ENCODE results near the gene ULK1.

The ULK1 gene

GRCh38 chr12:131920157-131920508 lies 25.7 kb downstream of the ULK1 start:
- no peak for DNase-seq (ENCODE audit: low spot score)

GRCh38 chr12:131920902-131921840 lies 26.7 kb downstream of the ULK1 start:
- DNase-seq (ENCODE audit: low spot score) = no peak

DNA sequence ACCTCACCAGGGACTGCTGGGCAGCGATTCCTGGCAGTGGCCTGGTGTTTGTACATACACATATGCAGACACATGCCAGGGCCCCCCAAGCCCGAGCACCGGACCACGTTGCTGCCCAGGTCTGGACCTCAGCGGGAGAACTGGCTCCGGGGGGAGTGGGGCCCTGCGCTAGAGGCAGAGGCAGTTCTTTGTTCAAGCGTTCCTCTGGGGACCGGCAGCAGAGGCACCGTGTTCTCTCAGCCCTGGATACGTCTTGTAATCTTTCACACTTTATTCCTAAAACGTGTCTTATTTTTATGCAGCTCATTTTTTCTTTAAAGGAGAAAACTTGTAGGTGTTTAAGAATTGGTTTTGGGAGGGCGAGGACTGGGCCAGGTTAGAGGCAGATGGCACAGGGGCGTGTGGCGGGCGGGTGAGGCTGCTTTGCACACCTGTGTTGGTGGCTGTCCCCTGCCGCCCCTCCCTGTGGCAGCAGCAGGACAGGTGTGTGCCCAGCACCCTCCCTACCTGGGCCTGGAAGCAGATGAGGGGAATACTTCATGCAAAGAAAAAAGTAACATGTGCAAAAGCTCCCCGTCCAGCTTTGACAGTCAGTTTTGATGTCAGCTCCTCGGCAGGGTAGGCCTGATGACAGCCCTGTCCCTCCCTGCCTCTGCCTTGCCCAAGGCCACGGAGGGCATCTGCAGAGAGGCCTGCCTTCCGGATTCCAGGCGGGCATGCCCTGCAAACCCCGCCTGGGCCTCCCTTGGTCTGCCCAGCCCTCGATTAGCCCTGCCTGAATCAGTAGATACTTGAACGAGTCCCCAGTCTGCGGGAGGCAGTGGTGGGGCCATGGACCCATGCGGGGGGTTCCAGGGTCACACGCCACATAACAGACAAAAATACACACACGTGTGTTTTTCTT lies 27.7 kb downstream of the ULK1 start:
- no peak for DNase-seq (ENCODE audit: low spot score)

DNA sequence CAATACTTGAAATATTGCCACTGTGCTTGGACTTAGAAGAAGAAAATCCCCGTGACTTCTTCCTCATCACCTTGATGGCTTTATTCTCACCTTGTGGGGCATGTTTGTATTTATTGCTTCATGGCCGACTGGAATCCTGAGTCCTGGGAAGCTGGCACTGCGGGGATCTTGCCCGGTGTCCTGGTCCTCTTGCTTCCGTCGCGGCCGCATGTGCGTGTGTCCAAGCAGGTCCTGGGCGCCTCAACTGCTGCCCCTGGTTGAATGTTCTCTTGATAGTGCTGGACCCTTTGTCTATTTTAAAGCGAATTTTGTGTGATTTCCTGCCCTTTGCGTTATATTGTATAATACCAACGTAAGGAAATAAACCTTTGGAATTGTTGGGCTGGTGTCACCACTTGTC lies 28.4 kb downstream of the ULK1 start:
- DNase-seq (ENCODE audit: low spot score) = no peak

DNA sequence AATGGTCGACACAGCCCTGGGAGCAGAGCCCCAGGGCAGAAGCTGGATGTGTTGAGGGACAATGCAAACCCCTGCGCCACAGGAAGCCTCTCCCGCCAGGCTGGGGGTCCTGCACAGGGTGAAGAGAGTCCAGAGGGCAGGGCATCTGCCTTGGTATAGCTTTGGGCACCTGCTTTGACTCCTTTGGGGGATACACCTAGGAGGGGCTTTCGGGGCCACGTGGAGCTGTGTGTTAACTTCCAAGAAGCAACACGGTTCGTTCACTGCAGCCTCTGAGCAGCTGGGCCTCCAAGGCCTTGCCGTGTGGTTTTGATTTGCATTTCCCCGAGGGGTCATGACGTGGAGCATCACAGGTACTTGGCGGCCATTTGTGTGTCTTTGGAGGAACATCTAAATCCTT lies 28.8 kb downstream of the ULK1 start:
- DNase-seq (ENCODE audit: low spot score) = no peak

DNA sequence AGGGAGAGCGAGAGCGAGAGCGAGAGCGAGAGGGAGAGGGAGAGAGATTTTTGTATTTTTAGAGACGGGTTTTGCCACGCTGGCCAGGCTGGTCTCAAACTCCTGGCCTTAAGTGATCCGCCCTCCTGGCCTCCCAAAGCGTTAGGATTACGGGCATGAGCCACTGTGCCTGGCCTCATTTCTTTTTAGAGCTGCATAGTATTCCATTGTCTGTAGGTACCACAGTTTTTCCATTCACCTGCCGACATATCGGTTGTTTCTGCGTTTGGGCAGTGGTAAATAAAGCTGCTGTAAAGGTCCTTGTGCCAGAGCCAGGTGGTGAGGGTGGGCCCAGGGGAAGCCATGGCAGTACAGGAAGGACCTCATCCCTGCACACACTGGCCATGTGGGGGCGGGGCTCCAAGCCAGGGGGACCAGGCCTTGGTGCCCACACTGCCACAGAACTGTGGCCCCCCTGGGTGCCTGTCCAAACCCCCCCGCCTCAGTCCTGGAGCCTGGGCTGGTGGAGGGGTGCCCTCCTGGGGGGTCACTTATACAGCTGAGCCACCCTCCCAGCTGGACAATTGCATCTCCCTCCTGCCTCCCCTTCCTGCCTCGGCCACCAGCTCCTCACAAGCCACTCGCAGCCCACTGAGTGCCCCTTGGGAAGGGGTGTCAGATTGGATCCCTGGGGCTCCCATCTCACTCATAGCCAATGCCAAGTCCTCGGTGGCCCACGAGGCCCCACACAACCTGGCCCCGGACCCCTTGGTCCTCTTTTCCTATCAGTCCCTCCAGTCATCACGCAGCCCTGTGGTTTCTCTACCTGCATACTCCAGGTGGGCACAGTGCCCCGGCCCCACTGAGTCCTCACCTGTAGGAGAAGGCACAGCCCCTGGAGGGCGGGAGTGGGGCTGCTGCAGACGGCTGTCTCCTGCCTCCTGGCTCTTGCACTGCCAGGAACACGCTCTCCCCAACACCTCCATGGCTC lies 33.0 kb downstream of the ULK1 start:
- DNase-seq (ENCODE audit: low spot score) = no peak

DNA sequence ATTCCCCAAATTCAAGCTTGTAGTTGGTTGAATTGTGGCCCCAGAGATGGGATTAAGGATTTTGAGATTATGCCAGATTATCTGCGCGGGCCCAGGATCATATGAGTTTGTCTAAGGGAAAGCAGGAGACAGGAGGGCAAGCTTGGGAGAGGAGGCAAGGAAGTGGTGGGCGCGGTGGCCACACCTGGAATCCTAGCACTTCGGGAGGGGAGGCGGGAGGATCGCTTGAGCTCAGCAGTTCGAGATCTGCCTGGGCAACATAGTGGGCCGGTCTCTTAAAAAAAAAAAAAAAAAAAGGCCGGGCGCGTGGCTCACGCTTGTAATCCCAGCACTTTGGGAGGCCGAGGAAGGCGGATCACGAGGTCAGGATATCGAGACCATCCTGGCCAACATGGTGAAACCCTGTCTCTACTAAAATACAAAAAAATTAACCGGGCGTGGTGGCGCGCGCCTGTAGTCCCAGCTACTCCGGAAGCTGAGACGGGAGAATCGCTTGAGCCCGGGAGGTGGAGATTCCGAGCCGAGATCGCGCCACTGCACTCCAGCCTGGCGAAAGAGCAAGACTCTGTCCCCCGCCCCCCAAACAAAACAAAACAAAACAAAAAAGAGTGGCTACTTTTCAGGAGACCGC lies 33.8 kb downstream of the ULK1 start:
- DNase-seq (ENCODE audit: low spot score) = peak; percentile 51

GRCh38 chr12:131928711-131929580 lies 34.5 kb downstream of the ULK1 start, which contains the start of gene PUS1:
Gene PUS1, plus strand, starts transcription at chr12:131929276. Its CDS starts 447 bp downstream, at chr12:131929723.
- DNase-seq (ENCODE audit: low spot score) = peak; percentile 97

- DNase-seq (ENCODE audit: low spot score) = peak; percentile 29
Measured at GRCh38 chr12:131929581-131930456, 35.4 kb downstream of the ULK1 start.

DNA sequence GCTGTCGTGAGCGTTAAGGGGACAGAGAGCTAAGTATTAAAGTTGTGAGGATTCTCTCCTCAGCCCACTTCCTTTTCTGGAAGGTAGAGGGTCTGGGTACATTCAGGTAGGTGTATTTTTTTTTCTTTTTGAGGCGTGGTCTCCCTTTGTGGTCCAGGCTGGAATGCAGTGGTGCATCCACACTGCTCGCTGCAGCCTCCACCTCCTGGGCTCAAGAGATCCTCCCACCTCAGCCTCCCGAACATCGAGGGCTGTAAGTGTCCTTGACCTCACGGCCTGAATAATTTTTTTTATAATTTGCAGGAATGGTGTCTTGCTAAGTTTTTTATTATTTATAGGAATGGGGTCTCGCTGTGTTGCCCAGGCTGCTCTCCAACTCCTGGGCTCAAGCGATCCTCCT lies 36.1 kb downstream of the ULK1 start:
- DNase-seq (ENCODE audit: low spot score) = no peak

DNA sequence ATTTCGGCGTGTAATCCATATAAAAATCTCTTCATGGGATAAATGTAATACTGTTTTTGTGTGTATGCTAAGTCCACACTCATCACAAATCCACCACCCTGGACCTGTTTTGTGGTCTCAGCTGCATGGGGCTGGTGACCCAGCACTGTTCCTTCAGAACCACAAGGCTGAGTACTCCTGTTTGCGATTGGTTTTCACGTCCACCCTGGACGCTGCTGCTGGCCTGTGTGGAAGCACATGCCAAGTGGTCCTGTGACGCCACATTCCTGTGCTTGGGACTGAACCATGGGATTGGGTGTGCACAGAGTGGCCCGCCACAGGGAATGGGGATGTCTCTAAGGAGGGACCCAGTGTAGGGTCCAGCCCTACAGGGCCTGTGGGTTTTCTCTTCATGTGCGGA lies 39.0 kb downstream of the ULK1 start:
- no peak for DNase-seq (ENCODE audit: low spot score)

DNA sequence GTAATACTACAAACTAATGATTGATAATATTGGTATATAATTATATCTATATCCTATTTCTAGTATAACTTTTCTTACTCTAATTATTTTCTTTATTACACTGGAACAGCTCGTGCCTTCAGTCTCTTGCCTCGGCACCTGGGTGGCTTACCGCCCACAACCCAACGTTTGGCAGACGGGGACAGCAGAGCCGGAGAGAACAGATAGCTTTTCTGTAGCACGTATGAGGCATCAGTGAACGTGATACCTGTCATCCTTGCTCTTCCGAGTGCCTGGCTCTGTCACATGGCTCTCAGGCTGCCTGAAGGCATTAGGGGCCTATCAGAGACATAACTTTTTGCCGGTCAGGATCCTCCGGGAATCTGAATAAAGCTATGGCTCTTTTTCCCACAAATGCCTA lies 40.1 kb downstream of the ULK1 start:
- DNase-seq (ENCODE audit: low spot score) = no peak

DNA sequence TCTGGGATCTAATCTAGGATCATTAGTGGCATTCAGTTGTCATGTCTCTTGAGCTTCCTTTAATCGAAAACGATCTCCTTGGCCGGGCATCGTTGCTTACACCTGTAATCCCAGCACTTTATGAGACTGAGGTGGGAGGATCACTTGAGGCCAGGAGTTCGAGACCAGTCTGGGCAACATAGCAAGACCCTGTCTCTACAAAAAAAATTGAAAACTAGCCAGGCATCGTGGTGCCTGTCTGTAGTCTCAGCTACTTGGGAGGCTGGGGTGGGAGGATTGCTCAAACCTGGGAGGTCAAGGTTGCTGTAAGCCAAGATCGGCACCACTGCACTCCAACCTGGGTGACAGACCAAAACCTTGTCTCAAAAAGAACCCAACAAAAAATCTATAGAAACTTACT lies 43.7 kb downstream of the ULK1 start:
- no peak for DNase-seq (ENCODE audit: low spot score)

- DNase-seq (ENCODE audit: low spot score) = no peak
Measured at GRCh38 chr12:131939007-131939406, 44.6 kb downstream of the ULK1 start.

- no peak for DNase-seq (ENCODE audit: low spot score)
Measured at GRCh38 chr12:131940141-131940547, 45.7 kb downstream of the ULK1 start.

DNA sequence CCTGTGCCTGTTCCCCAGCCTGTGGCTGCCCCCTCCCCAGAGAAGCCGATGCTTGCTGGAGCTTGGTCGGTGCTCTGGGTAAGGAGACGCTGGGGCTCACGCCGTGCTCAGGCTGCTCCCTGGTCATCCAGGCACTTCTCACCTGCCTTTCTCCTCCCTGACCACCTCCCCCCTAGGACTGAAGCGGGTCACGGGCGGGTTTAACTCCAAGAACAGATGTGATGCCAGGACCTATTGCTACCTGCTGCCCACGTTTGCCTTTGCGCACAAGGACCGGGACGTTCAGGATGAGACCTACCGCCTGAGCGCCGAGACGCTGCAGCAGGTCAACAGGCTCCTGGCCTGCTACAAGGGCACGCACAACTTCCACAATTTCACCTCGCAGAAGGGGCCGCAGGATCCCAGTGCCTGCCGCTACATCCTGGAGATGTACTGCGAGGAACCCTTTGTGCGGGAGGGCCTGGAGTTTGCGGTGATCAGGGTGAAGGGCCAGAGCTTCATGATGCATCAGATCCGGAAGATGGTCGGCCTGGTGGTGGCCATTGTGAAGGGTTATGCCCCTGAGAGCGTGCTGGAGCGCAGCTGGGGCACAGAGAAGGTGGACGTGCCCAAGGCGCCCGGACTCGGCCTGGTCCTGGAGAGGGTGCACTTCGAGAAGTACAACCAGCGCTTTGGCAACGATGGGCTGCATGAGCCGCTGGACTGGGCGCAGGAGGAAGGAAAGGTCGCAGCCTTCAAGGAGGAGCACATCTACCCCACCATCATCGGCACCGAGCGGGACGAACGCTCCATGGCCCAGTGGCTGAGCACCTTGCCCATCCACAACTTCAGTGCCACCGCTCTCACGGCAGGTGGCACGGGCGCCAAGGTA lies 46.9 kb downstream of the ULK1 start:
- no peak for DNase-seq (ENCODE audit: low spot score)

DNA sequence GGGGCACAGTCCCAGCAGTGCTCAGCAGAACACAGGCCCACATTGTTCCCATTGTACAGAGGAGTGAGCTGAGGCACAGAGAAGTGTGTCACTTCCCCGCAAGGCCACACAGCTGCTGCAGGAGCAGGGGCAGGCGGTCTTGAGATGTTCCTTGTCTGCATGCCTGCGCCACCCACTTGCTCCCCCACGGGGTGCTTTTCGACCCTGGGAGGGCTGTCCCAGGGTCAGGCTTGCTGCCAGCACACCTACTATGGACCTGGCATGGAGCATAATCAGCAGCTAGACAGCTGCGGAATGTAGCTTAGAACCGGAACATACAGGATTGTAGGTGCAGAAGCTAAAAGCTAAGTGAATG lies 47.5 kb downstream of the ULK1 start:
- no peak for DNase-seq (ENCODE audit: low spot score)

DNA sequence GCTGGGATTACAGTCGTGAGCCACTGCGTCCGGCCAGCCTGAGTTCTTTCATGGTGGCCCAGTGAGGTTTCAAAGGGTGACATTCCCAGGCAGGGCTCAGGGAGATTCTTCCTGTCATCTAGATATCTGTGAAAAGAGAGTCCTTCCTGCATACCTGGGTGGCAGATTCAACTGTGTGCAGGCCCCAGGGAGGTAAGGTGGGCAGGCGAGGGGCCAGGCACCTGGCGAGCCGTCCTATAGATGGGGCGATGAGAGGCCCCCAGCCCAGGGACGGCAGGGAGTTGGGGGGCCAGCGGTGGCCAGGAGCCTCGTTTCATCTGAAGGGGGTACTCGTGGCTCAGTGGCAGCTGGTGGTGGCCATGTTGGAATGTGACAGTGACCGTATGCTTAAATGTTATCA lies 48.2 kb downstream of the ULK1 start:
- DNase-seq (ENCODE audit: low spot score) = no peak

Data from LoVo (cell line).